IMR-90 (cell line): ENCODE results near the gene SEC11A. TPM values are rescaled to one million over a fixed set of nuclear protein-coding genes. Genes with fewer than 3 reads are reported as not detected.

ENCODE experiments used
- ATAC-seq: fragments of 200-7000 bp; cut with Tn5 transposase; 2 replicates; pipeline ENCODE4 v1.9.1; 2020; ENCODE audit warnings: low read depth, mild to moderate bottlenecking, moderate library complexity
- BruUV-seq: library from RNA; stranded (reverse); fragments of 400-500 nt; replicated peaks from 2 replicates; lab custom pipeline; 2021; lab: Mats Ljungman, UMichigan
- CTCF ChIA-PET: fragments of 300-600 bp; formaldehyde crosslinking; extraction: SDS; loops from one replicate; lab custom pipeline; 2021; ENCODE audit warnings: antibody characterized with exemption; lab: Yijun Ruan, JAX
- POLR2A ChIA-PET: fragments of 300-600 bp; sonication (Branson Sonifier 250); formaldehyde crosslinking; loops from one replicate; lab custom pipeline; 2022; ENCODE audit warnings: antibody characterized with exemption; ENCODE audit not compliant: unreplicated experiment; lab: Charles Lee
- DNase-seq: peaks from one replicate; pipeline ENCODE4 v3.0.0; 2013
- H2AFZ ChIP-seq: replicated peaks from 2 replicates; pipeline ENCODE3; 2013; ENCODE audit warnings: low read length, mild to moderate bottlenecking; ENCODE audit not compliant: poor library complexity
- H2AK5ac ChIP-seq: 2 replicates; pipeline ENCODE4 v1.6.1; 2013; ENCODE audit warnings: low read depth, low read length, inconsistent platforms
- H2AK9ac ChIP-seq: replicated peaks from 2 replicates; pipeline ENCODE3; 2013; ENCODE audit warnings: mild to moderate bottlenecking, low read depth, low read length, moderate library complexity; ENCODE audit not compliant: poor library complexity
- H2BK120ac ChIP-seq: 2 replicates; pipeline ENCODE4 v1.6.1; 2013; ENCODE audit warnings: low read depth, low read length, inconsistent platforms
- H2BK15ac ChIP-seq: 3 replicates; pipeline ENCODE4 v1.6.1; 2013; ENCODE audit warnings: low read depth, low read length, inconsistent platforms
- H2BK20ac ChIP-seq: 2 replicates; pipeline ENCODE4 v1.6.1; 2013; ENCODE audit warnings: low read depth, mild to moderate bottlenecking, inconsistent platforms, low read length, moderate library complexity
- H2BK5ac ChIP-seq: 2 replicates; pipeline ENCODE4 v1.6.1; 2013; ENCODE audit warnings: mild to moderate bottlenecking, low read depth, low read length, inconsistent platforms; ENCODE audit not compliant: poor library complexity, severe bottlenecking
- H3K14ac ChIP-seq: replicated peaks from 2 replicates; pipeline ENCODE4 v1.6.1; 2013; ENCODE audit warnings: low read depth, low read length, inconsistent platforms
- H3K18ac ChIP-seq: 2 replicates; pipeline ENCODE4 v1.6.1; 2013; ENCODE audit warnings: low read depth, low read length, control low read depth
- H3K23ac ChIP-seq: 2 replicates; pipeline ENCODE4 v1.6.1; 2013; ENCODE audit warnings: low read depth, low read length, inconsistent platforms
- H3K27ac ChIP-seq: 2 replicates; pipeline ENCODE4 v1.5.1; 2013; ENCODE audit warnings: mild to moderate bottlenecking, control low read depth, low read length; ENCODE audit not compliant: insufficient read depth
- H3K27me3 ChIP-seq: 2 replicates; pipeline ENCODE4 v1.6.1; 2013; ENCODE audit warnings: low read length; ENCODE audit not compliant: control insufficient read depth, insufficient read depth
- H3K36me3 ChIP-seq: 2 replicates; pipeline ENCODE4 v1.6.1; 2013; ENCODE audit warnings: low read length, mixed read lengths; ENCODE audit not compliant: control insufficient read depth, insufficient read depth
- H3K4ac ChIP-seq: 2 replicates; pipeline ENCODE4 v1.6.1; 2013; ENCODE audit warnings: low read depth, low read length, inconsistent platforms
- H3K4me1 ChIP-seq: 2 replicates; pipeline ENCODE4 v1.6.1; 2013; ENCODE audit warnings: low read length, mixed read lengths; ENCODE audit not compliant: control insufficient read depth, insufficient read depth
- H3K4me2 ChIP-seq: 2 replicates; pipeline ENCODE4 v1.6.1; 2013; ENCODE audit warnings: low read depth, mild to moderate bottlenecking, control low read depth, low read length, moderate library complexity
- H3K4me3 ChIP-seq: 2 replicates; pipeline ENCODE4 v1.5.1; 2013; ENCODE audit warnings: low read depth, mild to moderate bottlenecking, control low read depth, low read length, moderate library complexity; ENCODE audit not compliant: insufficient read depth
- H3K56ac ChIP-seq: 2 replicates; pipeline ENCODE4 v1.6.1; 2013; ENCODE audit warnings: low read length, inconsistent platforms; ENCODE audit not compliant: insufficient read depth; ENCODE audit errors: extremely low read depth
- H3K79me1 ChIP-seq, 2 experiments: 2 replicates each; pipeline ENCODE4 v1.6.1; 2013; ENCODE audit warnings: low read length in 2 of 2, inconsistent platforms in 1 of 2, low read depth in 1 of 2
- H3K9ac ChIP-seq: 2 replicates; pipeline ENCODE4 v1.6.1; 2013; ENCODE audit warnings: low read depth, low read length, control low read depth
- H3K9me1 ChIP-seq: 2 replicates; pipeline ENCODE4 v1.6.1; 2013; ENCODE audit warnings: low read length, inconsistent platforms; ENCODE audit not compliant: insufficient read depth
- H3K9me3 ChIP-seq: 2 replicates; pipeline ENCODE4 v1.6.1; 2013; ENCODE audit warnings: low read length; ENCODE audit not compliant: control insufficient read depth, insufficient read depth
- H4K20me1 ChIP-seq: 2 replicates; pipeline ENCODE4 v1.6.1; 2013; ENCODE audit warnings: low read length, inconsistent platforms; ENCODE audit not compliant: insufficient read depth
- H4K5ac ChIP-seq: 2 replicates; pipeline ENCODE4 v1.6.1; 2013; ENCODE audit warnings: mild to moderate bottlenecking, low read depth, low read length, control low read depth
- H4K8ac ChIP-seq, 2 experiments: 2 replicates each; pipeline ENCODE4 v1.6.1; 2013; ENCODE audit warnings: low read depth in 2 of 2, low read length in 2 of 2, control low read depth in 1 of 2, inconsistent platforms in 1 of 2
- H4K91ac ChIP-seq: 2 replicates; pipeline ENCODE4 v1.6.1; 2013; ENCODE audit warnings: low read depth, low read length, inconsistent platforms; ENCODE audit not compliant: insufficient read depth
- BHLHE40 ChIP-seq: fragments of 150-350 bp; IDR thresholded peaks from 2 replicates; pipeline ENCODE4 v1.6.1; 2016; ENCODE audit warnings: mild to moderate bottlenecking, low read depth, low read length
- CEBPB ChIP-seq: IDR thresholded peaks from 2 replicates; pipeline ENCODE4 v1.6.1; 2012; ENCODE audit warnings: low read depth, low read length, improper control_type of control experiment
- CHD1 ChIP-seq: IDR thresholded peaks from 2 replicates; pipeline ENCODE4 v1.6.1; 2012; ENCODE audit warnings: low read depth, low read length, improper control_type of control experiment
- FOS ChIP-seq: fragments of 150-350 bp; IDR thresholded peaks from 2 replicates; pipeline ENCODE4 v1.6.1; 2016; ENCODE audit warnings: low read depth, low read length
- MAZ ChIP-seq: IDR thresholded peaks from 2 replicates; pipeline ENCODE4 v1.6.1; 2012; ENCODE audit warnings: low read depth, mild to moderate bottlenecking, low read length, improper control_type of control experiment, moderate library complexity, borderline replicate concordance
- MXI1 ChIP-seq: IDR thresholded peaks from 2 replicates; pipeline ENCODE4 v1.6.1; 2012; ENCODE audit warnings: low read depth, mild to moderate bottlenecking, low read length, moderate library complexity, borderline replicate concordance
- NFE2L2 ChIP-seq: fragments of 150-350 bp; IDR thresholded peaks from 2 replicates; pipeline ENCODE4 v1.6.1; 2016; ENCODE audit warnings: low read depth, mild to moderate bottlenecking, low read length
- POLR2A ChIP-seq: IDR thresholded peaks from 2 replicates; pipeline ENCODE4 v1.6.1; 2012; ENCODE audit warnings: mild to moderate bottlenecking, low read depth, low read length
- RCOR1 ChIP-seq: IDR thresholded peaks from 2 replicates; pipeline ENCODE4 v1.6.1; 2012; ENCODE audit warnings: mild to moderate bottlenecking, low read length, improper control_type of control experiment; ENCODE audit not compliant: insufficient replicate concordance
- RFX5 ChIP-seq: IDR thresholded peaks from 2 replicates; pipeline ENCODE4 v1.8.0; 2012; ENCODE audit warnings: low read depth, mild to moderate bottlenecking, low read length, moderate library complexity
- SMC3 ChIP-seq: fragments of 150-350 bp; IDR thresholded peaks from 2 replicates; pipeline ENCODE4 v1.6.1; 2016; ENCODE audit warnings: low read depth, mild to moderate bottlenecking, antibody characterized with exemption, low read length, moderate library complexity
- WGBS, 2 experiments: methylation state at CpG; one replicate each; pipeline versions ENCODE4 v1.1.5 to v1.1.7; 2013; ENCODE audit warnings: missing lambda C conversion rate in 2 of 2; ENCODE audit not compliant: insufficient read length in 1 of 2; ENCODE audit errors: extremely low coverage in 2 of 2; 5-methylcytosine and 5-hydroxymethylcytosine counted together
- dilution Hi-C: fragments of 300-500 bp; cut with HindIII; formaldehyde crosslinking; loops from one replicate; pipeline ENCODE4 v1.14.3; 2018; ENCODE audit warnings: low sequenced_read_pairs; ENCODE audit not compliant: unreplicated experiment
- in situ Hi-C: fragments of 300-500 bp; cut with MboI; formaldehyde crosslinking; loops from 3 replicates; pipeline ENCODE4 v1.14.3; 2019; ENCODE audit warnings: low sequenced_read_pairs, inconsistent platforms, mixed read lengths
- intact Hi-C: fragments of 100-400 bp; cut with micrococcal nuclease; formaldehyde crosslinking; loops from 2 replicates; pipeline ENCODE4 v1.10.0; 2022
- polyA plus RNA-seq, 3 experiments: library from polyadenylated mRNA; depleted of rRNA; stranded (reverse); fragments of >200 nt; gene quantifications; 2 replicates each; pipeline ENCODE4 v1.2.3, GENCODE V29; 2012; ENCODE audit warnings: low replicate concordance in 1 of 3
- total RNA-seq: library from RNA; depleted of rRNA; stranded (reverse); fragments of >200 nt; gene quantifications from 2 replicates; pipeline ENCODE4 v1.2.3, GENCODE V29; 2012
- TF ChIP-seq, protein P1 (sequence below): conservative IDR thresholded peaks from 2 replicates; pipeline ENCODE4 v1.5.1; 2012; ENCODE audit warnings: mild to moderate bottlenecking, low read depth, low read length, improper control_type of control experiment

The SEC11A gene
- total and polyA plus RNA-seq, 2 of the 4 experiments (the other 2 are of a cell fraction): 62.4 to 108 TPM

DNA sequence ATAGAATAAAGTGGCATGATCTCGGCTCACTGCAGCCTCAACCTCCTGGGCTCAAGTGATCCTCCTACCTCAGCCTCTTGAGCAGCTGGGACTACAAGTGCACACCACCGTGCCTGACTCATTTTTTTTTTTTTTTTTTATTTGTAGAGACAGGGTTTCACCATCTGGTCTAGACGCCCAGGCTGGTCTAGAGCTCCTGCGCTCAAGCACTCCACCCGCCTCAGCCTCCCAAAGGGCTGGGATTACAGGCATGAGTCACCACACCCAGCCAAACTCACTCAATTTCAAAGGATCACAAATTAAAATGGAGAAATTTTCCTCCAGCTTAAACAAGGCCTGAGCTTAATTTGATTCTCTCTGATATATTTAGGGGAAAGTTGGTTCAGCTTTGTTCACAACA lies 30.6 kb downstream of the SEC11A start:
- in situ Hi-C loops (no loop called here), intact Hi-C loops (no loop called here), dilution Hi-C loops (no loop called here)
- peak; percentile 82 for DNase-seq
- no peak overlapping the region for H3K27ac ChIP-seq
- H3K4ac ChIP-seq: no peak overlapping the region
- no peak overlapping the region for H3K9ac ChIP-seq
- peaks cover 3% of the 10 kb centered on the region; the same call in 1 of the 2 replicates for H3K9me1 ChIP-seq
- H4K20me1 ChIP-seq: peaks cover 4% of the 10 kb centered on the region; the same call in 1 of the 2 replicates
- H2AK9ac ChIP-seq: no peak overlapping the region
- TF ChIP-seq CHD1 (no peak), POLR2A (no peak), BHLHE40 (0 out of 2 replicates have a peak, but pooled peaks have one; percentile 31), RCOR1 (peak; percentile 77), NFE2L2 (no peak), SMC3 (no peak), MAZ (no peak), CEBPB (peak; percentile 43; the same call in 1 of the 2 replicates), RFX5 (no peak), FOS (peak; percentile 72; the same call in 1 of the 2 replicates), MXI1 (no peak)
- TF ChIP-seq, protein P1, sequence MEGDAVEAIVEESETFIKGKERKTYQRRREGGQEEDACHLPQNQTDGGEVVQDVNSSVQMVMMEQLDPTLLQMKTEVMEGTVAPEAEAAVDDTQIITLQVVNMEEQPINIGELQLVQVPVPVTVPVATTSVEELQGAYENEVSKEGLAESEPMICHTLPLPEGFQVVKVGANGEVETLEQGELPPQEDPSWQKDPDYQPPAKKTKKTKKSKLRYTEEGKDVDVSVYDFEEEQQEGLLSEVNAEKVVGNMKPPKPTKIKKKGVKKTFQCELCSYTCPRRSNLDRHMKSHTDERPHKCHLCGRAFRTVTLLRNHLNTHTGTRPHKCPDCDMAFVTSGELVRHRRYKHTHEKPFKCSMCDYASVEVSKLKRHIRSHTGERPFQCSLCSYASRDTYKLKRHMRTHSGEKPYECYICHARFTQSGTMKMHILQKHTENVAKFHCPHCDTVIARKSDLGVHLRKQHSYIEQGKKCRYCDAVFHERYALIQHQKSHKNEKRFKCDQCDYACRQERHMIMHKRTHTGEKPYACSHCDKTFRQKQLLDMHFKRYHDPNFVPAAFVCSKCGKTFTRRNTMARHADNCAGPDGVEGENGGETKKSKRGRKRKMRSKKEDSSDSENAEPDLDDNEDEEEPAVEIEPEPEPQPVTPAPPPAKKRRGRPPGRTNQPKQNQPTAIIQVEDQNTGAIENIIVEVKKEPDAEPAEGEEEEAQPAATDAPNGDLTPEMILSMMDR: no peak
- H4K8ac ChIP-seq: no peak overlapping the region
- no peaks in the 10 kb centered on the region for H3K27me3 ChIP-seq
- ChIA-PET POLR2A (interaction anchor here (0.6 kb wide), 2 partner anchors 27 to 37 kb away, joined by 3 read pairs; no protein-coding TSS in a partner anchor), CTCF (interaction anchor here (0.6 to 0.7 kb wide), 3 partner anchors 9 to 246 kb away, joined by 3 read pairs; no protein-coding TSS in a partner anchor)
- H3K4me1 ChIP-seq: no peaks in the 10 kb centered on the region
- H3K14ac ChIP-seq: no peak overlapping the region
- no peak overlapping the region for H4K5ac ChIP-seq
- peaks cover 16% of the 10 kb centered on the region for H3K36me3 ChIP-seq
- no peak overlapping the region for H2BK15ac ChIP-seq
- H2AFZ ChIP-seq: no peak overlapping the region
- no peak overlapping the region for H3K4me3 ChIP-seq
- H2BK20ac ChIP-seq: no peak overlapping the region
- H3K18ac ChIP-seq: no peak overlapping the region
- H2BK120ac ChIP-seq: no peak overlapping the region
- ATAC-seq: peak; percentile 92
- H2AK5ac ChIP-seq: no peak overlapping the region
- H2BK5ac ChIP-seq: no peak overlapping the region
- WGBS, 2 experiments: no CpG with 5 or more reads among the region's 5 CpGs
- no peaks in the 10 kb centered on the region for H3K9me3 ChIP-seq
- no peak overlapping the region for H4K91ac ChIP-seq
- H3K4me2 ChIP-seq: no peak overlapping the region
- no TSS peak for BruUV-seq
- no peak overlapping the region for H3K56ac ChIP-seq
- peaks cover 14 to 47% of the 10 kb centered on the region in 2 experiments for H3K79me1 ChIP-seq
- H3K23ac ChIP-seq: no peak overlapping the region
